C1 segment of cervical spinal cord (tissue), 14 donors: ENCODE results near the gene CCND2.

Source experiments
- DNase-seq, 14 donors: peaks; one replicate each; lab custom pipeline; 2025; lab: John Stamatoyannopoulos, UW

CCND2 gene

DNA sequence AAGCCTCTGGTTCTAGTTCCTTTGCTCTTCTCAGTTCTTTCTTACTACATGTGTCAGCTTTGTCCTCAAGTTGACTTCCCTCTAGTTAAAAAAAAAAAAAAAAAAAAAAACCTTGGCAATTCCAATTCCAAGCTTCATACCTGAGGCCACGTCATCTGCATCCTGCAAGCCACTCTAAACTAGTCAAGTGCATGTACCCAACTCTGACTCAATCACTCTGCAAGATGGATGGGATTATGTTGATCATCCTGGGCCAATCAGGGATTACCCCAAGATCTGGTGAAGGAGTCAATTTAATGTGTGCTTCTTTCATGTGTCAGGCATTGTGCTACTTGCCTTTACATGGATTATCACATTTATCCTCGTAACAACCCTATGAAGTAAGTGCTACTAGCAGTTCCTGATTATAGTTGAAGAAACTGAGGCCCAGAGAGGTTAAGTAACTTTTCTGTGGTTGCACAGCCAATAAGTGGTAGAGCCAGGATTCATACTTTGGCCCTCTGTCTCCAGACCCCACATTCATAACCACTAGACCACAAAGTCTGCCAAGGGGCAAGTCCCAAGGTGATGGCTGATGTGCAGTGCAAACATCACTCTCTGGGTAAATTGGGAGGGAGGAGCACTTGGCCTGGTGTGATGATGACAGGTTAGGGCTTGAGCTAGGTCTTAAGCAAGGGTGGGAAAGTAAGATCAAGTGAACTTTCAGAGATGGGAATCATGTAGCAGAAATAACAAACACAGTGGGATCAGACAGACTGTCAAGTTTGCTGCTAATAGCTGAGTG lies 17.3 kb upstream of the CCND2 start:
- DNase-seq = no peak

DNA sequence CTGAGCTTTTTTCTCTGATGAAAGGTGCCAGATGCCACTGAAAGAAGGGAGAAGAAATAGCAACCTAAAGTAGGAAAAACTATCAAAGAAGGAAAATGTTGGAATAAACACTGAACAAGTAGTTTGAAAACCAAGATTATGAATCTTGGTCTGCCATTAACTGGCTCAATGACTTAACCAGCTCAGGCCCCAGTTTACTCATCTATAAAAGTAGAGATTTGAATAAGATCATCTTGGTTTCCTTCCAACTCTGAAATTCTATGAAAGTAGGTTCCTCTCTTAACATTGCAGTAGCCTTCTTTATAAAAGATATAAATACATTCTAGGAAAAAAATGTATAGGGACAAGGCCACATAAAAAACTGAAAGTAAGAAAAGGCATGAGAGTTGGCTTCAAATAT lies 16.1 kb upstream of the CCND2 start:
- DNase-seq = no peak

DNA sequence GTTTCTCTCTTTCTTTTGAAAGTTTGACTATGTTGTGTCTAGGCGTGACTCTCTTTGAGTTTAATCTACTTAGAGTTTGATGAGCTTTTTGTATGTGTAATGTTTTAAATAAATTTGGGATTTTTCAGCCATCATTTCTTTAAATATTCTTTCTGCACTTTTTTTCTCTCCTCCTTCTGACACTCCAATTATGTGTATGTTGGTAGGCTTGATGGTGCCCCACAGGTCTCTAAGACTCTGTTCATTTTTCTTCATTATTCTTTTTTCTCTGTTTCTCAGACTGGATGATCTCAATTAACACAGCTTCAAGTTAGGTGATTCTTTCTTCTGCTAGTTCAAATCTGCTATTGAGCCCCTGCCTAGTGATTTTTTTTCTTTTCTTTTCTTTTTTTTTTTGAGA lies 14.5 kb upstream of the CCND2 start:
- no peak for DNase-seq

DNA sequence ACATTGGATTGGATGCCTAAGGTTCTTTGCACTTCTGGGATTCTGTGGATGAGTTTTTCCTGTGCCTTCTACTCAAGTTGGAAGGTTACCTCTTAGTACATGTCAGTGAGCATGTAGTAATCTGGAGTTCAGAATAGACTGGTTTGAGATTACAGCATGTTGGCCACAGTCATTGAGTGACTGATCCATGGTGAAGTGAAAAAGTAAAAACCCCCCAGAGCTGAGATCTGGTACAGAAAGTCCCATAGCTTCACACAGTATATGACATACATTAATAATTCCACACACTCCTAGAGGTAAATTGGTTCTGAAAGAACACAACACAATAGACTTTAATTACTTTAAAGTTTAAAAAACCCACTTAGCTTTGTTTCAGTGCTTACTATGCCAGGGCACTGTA lies 11.9 kb upstream of the CCND2 start:
- no peak for DNase-seq

DNA sequence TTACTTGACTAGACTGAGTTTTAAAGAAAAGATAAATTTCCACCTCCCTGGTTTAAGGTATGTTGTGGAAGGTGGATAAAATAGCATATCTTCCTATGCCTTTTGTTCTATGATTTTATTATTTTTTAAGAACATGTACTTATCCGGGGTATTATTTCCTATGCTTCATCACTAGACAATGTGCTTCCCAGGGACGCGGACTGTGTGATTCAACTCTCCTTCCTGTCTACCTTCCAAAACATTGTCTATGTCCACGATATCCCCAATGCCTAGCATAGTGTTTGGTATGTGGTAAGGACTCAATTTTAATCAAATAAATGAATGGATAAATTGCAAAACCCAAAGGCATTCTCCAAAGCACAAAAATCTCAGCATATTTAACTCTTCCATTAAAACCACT lies 8.3 kb upstream of the CCND2 start:
- DNase-seq = no peak

DNA sequence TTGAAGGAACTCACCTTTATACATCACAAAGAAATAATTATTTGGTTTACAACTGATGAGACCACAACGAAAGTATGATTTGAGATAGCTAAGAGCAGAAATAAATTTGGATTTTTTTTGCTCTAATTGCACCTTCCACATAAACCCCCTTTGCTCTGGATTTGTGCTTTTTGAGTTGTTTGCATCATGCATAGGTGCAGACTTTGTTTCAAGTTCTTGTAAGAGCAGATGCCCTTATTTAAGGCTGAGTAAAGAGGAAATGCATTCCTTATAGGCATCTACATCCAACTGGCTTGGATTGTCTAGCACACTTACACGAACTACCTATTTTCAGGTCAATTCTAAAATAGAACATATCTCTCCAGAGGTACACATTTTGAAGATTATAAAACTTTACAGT lies 6.6 kb upstream of the CCND2 start:
- no peak for DNase-seq

DNA sequence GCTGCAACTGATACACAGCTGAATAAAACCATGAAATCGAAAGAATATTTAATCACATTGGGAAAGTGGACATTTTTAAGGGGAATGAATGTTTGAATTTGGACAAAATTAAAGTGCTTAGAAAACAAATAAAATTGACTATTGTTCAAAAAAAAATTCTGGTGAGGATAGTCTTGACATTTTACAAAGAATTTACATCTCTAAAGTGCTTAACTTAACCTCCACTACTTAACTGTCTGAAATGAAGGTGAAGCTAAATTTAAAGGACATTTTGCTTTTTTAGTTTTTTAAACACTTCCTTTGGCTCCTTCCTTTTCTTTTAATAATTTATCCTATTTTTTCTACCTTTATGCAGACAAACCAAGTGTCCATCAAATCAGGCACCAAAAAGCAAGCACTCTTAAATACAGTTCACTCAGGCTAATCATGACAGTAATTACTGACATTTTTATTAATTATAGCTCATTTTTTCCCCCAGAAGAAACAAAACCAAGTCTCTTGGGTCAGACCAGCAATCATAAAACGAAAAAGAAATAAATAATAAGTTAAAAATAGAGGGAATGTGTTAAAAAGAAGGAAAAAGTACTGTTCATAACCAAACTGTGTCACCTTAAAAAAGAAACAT lies 5.7 kb upstream of the CCND2 start:
- no peak for DNase-seq

DNA sequence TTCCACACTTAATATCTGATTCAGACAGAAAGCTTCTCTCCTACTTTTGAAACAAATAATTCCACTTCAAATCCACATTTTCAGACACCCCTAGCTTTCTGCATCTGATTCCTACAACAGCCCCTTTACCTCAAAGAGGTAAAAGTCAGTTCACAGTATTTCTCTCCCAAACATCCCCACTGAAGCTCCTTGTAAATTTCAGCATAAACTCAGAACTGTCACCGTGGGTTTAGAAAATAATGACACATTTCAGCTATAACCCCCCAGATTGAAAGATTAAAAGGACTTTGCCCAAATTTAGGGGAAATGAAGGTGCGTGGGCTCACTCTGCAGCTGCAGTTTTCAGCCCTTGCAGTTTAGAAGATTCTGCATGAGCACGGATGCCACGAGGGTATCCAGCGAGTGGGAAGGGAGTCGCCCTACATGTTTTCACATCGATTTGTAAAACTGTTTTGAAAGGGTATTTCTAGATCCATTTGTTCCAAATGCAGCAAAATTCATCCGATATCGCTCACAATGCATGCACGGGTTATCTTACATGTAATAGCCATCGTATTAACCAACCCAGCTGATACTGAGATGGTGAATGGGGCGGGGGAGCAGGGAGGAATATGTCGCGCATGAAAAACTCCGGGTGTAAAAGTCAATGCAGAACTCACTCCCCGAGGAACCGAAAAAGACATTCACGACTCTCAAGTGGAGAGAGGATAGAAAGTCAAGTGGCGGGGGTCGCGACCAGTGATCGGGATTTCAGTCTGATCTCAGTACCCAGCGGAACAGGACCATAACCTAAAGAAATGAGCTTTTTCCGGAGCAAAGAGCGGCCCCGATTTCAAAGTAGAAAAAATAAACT lies 5.0 kb upstream of the CCND2 start:
- peak in 1 of 14 donors; percentile 48 for DNase-seq

DNA sequence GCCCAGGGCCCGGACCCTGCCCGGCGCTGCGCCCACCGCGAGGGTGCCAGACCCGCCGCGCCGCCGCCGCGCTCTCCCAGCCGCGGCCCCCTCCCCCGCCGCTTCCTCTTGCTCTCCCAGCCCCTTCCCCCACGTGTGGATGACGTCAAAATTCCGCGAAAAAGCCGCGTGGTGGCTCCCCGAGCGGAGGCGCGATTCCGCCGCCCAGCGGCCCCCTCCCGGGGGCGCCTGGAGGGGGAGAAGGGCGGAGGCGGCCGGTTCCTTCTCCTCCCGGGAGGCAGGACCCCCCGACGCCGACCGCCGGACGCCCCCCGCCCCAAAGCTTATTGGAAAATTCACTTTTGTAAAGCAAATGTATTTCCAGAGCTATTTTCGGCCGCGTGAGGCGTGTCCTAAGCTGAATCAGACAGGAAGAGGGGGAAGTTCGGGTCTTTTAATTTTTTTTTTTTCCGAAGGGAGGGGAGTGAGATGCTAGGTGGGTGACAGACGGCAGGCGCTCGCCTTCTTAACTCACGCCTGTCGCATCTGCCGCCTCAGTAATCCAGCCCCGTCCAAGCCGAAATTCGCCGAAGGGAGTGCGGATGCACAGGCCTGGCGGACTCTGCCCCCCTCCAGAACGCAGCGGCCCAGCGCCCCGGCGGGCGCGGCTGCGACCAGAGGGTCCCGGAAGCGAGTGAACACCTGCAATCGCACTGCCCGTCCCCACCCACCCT lies 4.1 kb upstream of the CCND2 start:
- DNase-seq = peak in 11 of 14 donors; percentile 18 to 81 (median 68)

DNA sequence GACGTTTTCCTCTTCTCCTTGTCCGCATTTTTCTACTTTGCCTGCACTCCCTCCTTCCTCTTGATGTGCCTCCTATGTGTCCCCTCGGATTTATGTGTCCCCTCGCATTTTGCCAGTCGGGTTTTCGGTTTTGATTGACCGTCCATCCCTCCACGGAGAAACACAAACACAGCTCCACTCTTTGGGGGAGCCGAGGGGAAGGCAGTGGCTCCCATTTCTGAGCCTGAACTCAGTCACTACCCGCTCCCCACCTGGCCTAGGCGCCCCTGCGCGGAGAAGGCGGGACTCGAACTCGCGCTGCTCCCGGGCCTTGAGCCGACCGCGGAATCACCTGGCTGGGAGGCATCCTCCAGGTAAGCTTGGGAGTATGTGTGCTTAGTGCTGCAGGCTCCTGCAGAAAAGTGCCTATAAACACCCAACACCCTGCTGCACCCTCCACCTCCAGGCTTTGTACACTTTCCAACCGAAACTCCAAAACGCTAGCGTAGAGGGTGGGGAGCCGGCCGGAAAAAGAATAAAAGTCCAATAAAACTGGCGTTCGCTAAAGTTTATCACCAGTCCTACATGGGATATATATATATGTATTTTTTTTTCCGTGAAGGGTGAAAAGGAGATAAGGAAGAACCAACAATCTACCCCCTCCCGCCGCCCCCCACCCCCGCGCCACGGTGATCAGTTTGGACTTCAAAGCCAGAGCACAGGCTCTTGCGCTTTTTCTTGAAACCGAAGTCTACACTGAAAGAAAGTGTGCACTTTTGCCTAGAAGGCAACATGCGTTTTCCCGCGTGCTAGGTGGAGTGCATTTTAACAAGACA lies 3.3 kb upstream of the CCND2 start:
- no peak for DNase-seq

DNA sequence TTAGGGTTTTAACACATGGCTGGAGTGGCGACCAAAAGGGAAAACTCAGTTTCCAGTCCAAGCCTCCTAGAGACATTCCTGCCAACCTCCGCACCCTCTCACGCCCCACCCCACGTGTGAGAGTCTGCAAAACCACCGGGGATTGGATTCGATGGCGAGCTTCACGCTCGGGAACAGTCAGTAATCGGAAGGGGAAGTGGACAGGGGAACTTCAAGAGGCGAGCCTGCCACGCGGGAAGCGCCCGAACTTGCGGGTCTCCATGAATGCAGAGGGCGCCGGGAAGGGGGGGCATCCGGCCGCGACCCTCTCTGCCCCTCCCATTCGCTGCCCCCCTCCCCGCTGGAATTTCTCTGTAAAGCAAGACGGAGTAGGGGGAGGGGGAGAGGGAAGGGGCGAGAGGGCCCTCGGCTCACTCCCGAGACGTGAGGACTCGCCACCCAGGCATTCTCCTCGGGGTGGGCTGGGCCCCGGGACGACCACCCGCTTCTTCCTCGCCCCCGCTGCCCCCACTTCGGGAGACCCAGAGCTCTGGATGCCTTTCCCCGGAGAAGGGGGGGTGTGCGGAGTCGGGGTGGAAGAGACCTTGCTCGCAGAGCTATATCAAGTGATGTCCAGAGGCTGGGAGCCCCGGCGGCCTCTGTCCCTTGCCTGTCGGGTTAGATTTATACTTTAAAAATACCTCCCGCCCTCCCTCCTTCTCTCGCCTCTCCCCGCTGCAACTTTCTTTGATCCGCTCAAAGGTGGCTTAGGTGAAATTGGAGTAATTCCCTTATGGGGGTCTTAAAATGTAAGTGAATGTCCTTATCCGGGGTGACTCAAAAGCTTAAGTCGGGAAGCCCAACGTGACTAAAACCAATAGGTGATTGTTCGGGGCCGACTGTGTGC lies 2.5 kb upstream of the CCND2 start:
- peak in 7 of 14 donors; percentile 21 to 66 (median 54) for DNase-seq

DNA sequence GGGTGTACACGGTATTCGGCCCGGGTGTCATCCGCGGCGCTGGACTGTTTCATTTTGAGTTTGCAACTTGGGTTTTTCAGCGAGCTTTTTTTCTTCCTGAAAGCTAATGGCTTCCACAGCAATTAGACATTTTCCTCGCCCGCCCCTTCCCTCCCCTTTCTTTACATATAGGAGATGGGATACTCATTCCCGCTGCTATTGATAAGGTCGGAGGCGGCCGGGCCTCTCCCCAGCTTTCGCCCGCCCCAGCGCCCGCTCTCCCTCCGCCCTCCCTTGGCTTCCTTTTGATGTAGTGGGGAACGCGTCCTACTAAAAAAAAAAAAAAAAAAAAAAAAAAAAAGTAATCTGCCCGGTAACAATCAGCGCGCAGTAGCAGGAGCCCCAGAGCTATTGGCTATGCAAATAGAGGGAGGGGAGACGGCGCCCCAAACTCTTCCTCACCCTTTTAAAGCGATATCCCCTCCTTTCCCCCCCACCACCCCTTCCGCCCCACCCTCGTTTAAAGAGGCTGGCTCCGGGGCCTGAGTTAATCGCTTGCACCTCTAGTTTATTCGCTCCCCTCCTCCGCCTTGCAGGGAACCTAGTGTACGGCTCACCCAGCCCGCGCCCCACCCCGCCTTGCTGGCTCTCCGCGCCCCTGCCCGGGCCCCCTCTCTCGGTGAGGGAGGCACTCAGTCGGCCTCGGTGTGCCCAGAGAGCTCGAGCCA lies 1.7 kb upstream of the CCND2 start:
- DNase-seq = peak in 11 of 14 donors; percentile 8 to 81 (median 64)

DNA sequence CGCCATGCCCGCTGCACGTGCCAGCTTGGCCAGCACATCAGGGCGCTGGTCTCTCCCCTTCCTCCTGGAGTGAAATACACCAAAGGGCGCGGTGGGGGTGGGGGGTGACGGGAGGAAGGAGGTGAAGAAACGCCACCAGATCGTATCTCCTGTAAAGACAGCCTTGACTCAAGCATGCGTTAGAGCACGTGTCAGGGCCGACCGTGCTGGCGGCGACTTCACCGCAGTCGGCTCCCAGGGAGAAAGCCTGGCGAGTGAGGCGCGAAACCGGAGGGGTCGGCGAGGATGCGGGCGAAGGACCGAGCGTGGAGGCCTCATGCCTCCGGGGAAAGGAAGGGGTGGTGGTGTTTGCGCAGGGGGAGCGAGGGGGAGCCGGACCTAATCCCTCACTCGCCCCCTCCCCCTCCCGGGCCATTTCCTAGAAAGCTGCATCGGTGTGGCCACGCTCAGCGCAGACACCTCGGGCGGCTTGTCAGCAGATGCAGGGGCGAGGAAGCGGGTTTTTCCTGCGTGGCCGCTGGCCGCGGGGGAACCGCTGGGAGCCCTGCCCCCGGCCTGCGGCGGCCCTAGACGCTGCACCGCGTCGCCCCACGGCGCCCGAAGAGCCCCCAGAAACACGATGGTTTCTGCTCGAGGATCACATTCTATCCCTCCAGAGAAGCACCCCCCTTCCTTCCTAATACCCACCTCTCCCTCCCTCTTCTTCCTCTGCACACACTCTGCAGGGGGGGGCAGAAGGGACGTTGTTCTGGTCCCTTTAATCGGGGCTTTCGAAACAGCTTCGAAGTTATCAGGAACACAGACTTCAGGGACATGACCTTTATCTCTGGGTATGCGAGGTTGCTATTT lies 914 bp upstream of the CCND2 start:
- peak in 7 of 14 donors; percentile 52 to 76 (median 64) for DNase-seq

DNA sequence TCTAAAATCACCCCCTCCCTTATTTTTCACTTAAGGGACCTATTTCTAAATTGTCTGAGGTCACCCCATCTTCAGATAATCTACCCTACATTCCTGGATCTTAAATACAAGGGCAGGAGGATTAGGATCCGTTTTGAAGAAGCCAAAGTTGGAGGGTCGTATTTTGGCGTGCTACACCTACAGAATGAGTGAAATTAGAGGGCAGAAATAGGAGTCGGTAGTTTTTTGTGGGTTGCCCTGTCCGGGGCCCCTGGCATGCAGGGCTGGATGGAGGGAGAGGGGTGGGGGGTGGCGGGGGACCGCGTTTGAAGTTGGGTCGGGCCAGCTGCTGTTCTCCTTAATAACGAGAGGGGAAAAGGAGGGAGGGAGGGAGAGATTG lies 300 bp upstream of the CCND2 start:
- DNase-seq = no peak

DNA sequence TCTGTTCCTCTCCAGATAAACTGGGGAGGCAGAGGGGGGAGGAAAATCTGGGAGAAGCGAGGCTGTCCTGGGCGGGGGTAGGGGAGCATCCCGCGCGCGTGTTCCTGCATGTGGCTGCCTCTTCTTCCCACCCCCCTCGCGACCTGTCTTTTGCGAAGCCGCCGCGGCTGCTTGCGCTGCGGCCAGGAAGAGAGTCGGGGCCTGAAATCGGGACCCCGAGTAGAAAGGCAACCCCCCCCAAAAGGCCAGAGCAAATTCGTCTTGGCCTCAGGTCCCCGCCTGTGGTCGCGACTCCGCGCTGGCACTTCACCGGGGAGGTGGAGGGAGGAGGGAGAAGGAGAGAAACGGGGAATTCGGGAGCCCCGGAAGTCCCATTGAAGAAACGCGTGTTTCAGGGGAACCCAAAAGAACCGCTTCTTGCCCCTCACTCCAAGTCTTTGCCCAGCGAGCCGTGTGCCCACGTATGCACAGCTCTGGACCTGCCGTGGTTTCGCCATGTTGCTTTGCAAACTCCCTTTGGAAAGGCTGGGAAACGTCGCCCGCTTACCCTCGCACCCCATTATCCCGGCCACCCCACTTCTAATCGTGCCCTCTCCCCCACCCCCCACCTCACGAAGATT lies 944 bp downstream of the CCND2 start:
- DNase-seq = peak in 3 of 14 donors; percentile 38 to 58 (median 55)

DNA sequence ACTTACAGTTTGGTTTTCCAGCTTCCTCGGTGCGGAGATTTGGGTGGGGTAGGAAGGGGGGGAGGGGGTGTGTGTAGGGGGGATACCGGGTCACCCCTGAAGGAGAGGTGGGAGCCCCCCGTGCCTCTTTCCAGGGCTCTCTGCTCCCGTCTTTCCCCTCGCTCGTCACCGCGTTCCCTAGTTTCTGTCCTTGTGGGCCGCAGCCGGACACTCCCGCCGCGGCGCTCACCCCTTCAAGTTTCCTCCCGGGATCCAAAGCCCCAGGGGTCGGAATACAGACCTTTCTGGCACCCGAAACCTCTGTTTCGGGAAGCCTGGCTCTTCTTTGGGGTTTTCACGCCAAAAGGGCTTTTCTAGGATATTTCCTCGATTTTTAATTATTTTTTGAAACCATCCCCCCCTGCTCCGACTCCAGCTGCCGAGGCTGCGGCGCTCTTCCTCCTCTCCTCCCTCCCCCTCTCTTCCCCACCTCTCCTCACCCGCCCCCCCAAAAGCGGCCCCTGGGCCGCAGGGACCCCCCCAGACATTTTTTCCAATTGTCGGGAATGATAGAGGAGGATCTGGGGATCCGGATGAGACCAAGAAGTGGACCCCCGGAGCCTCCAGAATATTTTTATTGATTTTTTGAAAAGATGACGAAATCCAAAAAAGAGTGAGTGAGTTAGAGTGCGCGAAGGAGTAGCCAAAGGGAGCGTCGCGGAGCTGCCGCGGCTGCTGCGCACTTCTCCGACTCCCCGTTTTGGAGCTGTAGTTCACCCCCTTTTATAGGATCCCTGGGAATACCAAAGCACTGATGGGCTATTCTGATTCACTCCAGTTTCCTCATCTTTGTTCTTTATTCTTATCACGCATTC lies 1.7 kb downstream of the CCND2 start:
- peak in 3 of 14 donors; percentile 31 to 59 (median 38) for DNase-seq

DNA sequence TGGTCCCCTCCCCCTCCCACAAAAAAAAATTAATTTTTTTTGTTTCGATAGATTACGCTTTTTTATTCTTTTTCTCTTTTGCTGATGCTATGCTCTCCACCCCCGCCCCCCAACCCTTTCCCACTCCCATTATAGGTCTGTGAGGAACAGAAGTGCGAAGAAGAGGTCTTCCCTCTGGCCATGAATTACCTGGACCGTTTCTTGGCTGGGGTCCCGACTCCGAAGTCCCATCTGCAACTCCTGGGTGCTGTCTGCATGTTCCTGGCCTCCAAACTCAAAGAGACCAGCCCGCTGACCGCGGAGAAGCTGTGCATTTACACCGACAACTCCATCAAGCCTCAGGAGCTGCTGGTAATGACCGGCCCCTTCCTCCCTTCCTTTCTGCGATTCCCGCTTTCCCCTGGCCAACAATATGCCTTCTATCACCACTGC lies 2.3 kb downstream of the CCND2 start:
- DNase-seq = peak in 1 of 14 donors; percentile 37
